Neural cell (in vitro differentiated cells): ENCODE data around the gene GPR42.

Experiments
- CTCF ChIP-seq: fragments of 450-650 bp; IDR thresholded peaks from 2 replicates; pipeline ENCODE4 v1.5.1; 2014; ENCODE audit warnings: antibody characterized with exemption, mild to moderate bottlenecking, moderate library complexity; ENCODE audit not compliant: poor library complexity, severe bottlenecking
- EP300 ChIP-seq: fragments of 450-650 bp; conservative IDR thresholded peaks from 2 replicates; pipeline ENCODE4 v1.6.1; 2014; ENCODE audit warnings: antibody characterized with exemption, mild to moderate bottlenecking, moderate library complexity; ENCODE audit not compliant: poor library complexity, severe bottlenecking
- POLR2AphosphoS5 ChIP-seq: IDR thresholded peaks from 2 replicates; pipeline ENCODE4 v1.6.1; 2012

- TF ChIP-seq POLR2AphosphoS5, result no peak
- no peak for TF ChIP-seq CTCF
- no peak for TF ChIP-seq EP300
These were observed 48.2 kb downstream of the GPR42 start for GRCh38 chr19:35419046-35419445.
